K562 (cell line): Measurements from ENCODE around the gene CLDND2. TPM values are rescaled to one million over a fixed set of nuclear protein-coding genes. Genes with fewer than 3 reads are reported as not detected.

Experiments used
- ATAC-seq: fragments of 200-7000 bp; cut with Tn5 transposase; 3 replicates; pipeline ENCODE4 v1.9.1; 2020; ENCODE audit warnings: moderate library complexity
- BruUV-seq: library from RNA; stranded (reverse); fragments of 400-500 nt; replicated peaks from 2 replicates; lab custom pipeline; 2021; lab: Mats Ljungman, UMichigan
- CTCF ChIA-PET: fragments of 300-600 bp; formaldehyde crosslinking; extraction: SDS; loops from one replicate; lab custom pipeline; 2021; ENCODE audit warnings: low intra/inter-chr PET ratio; lab: Yijun Ruan, JAX
- POLR2A ChIA-PET: fragments of 300-600, 350-650 bp; sonication (Branson Sonifier 250); formaldehyde crosslinking; extraction: SDS; loops from one replicate; lab custom pipeline; 2021; ENCODE audit warnings: antibody characterized with exemption, inconsistent platforms; lab: Yijun Ruan, JAX
- DNase-seq, 4 experiments: peaks; one replicate each; pipeline versions ENCODE4 v3.0.0 to v3.0.0-alpha.2; 2011 to 2018; ENCODE audit warnings: low spot score in 3 of 4, mixed read lengths in 3 of 4; ENCODE audit errors: extremely low read depth in 1 of 4
- FAIRE-seq: peaks from 2 replicates; lab custom pipeline; 2011; peaks lifted over from hg19 to GRCh38; lab: Jason Lieb, UNC
- H2AFZ ChIP-seq: 2 replicates; pipeline ENCODE4 v1.6.0; 2011; ENCODE audit warnings: low read depth, low read length, control low read depth, inconsistent platforms
- H3K27ac ChIP-seq: fragments of 200-600 bp; 3 replicates; pipeline ENCODE4 v1.8.0; 2011; ENCODE audit warnings: low read depth, mild to moderate bottlenecking, control low read depth, inconsistent platforms, low read length, moderate library complexity, mixed read lengths; ENCODE audit errors: extremely low read depth
- H3K27me3 ChIP-seq, 2 experiments: fragments of 300-600 bp in 1 of 2; 2 replicates in 1 of 2; 3 replicates in 1 of 2; pipeline versions ENCODE4 v1.6.0 to v1.8.0; 2011; ENCODE audit warnings: inconsistent platforms in 2 of 2, low read length in 2 of 2, mild to moderate bottlenecking in 1 of 2, mixed read lengths in 1 of 2, moderate library complexity in 1 of 2; ENCODE audit not compliant: control insufficient read depth in 2 of 2, insufficient read depth in 2 of 2
- H3K36me3 ChIP-seq: fragments of 300-600 bp; 3 replicates; pipeline ENCODE4 v1.8.0; 2011; ENCODE audit warnings: mild to moderate bottlenecking, low read length, inconsistent platforms; ENCODE audit not compliant: control insufficient read depth, insufficient read depth
- H3K4me1 ChIP-seq, 2 experiments: fragments of 200-600 bp in 1 of 2; replicated peaks in 1 of 2; 2 replicates in 1 of 2; 3 replicates in 1 of 2; pipeline versions ENCODE4 v1.5.1 to v1.8.0; 2011; ENCODE audit warnings: inconsistent platforms in 2 of 2, low read length in 2 of 2, mild to moderate bottlenecking in 1 of 2, mixed read lengths in 1 of 2, moderate library complexity in 1 of 2; ENCODE audit not compliant: control insufficient read depth in 2 of 2, insufficient read depth in 2 of 2
- H3K4me2 ChIP-seq: 2 replicates; pipeline ENCODE4 v1.6.1; 2011; ENCODE audit warnings: low read length, control low read depth, inconsistent platforms, mixed read lengths; ENCODE audit not compliant: insufficient read depth
- H3K4me3 ChIP-seq: fragments of 200-600 bp; sonication (generic), shearing (Covaris generic); 2 replicates; pipeline ENCODE4 v1.5.1; 2016; ENCODE audit warnings: control low read depth, inconsistent platforms
- H3K79me2 ChIP-seq: fragments of 200-600 bp; 3 replicates; pipeline ENCODE4 v1.8.0; 2011; ENCODE audit warnings: low read length, inconsistent platforms; ENCODE audit not compliant: control insufficient read depth, insufficient read depth
- H3K9ac ChIP-seq, 2 experiments: 2 replicates each; pipeline versions ENCODE4 v1.6.0 to v1.6.1; 2011; ENCODE audit warnings: low read depth in 2 of 2, low read length in 2 of 2, control low read depth in 1 of 2, inconsistent platforms in 1 of 2, mild to moderate bottlenecking in 1 of 2, mixed read lengths in 1 of 2; ENCODE audit not compliant: insufficient read depth in 1 of 2
- H3K9me1 ChIP-seq: one replicate; pipeline ENCODE4 v1.6.0; 2011; ENCODE audit warnings: inconsistent platforms, mild to moderate bottlenecking, low read length, moderate library complexity; ENCODE audit not compliant: control insufficient read depth, insufficient read depth
- H3K9me3 ChIP-seq: replicated peaks from 2 replicates; pipeline ENCODE4 v1.5.1; 2011; ENCODE audit warnings: low read depth, low read length, inconsistent platforms; ENCODE audit not compliant: control insufficient read depth, insufficient read depth
- H4K20me1 ChIP-seq: replicated peaks from 2 replicates; pipeline ENCODE4 v1.6.1; 2011; ENCODE audit warnings: low read length, inconsistent platforms, mixed read lengths; ENCODE audit not compliant: control insufficient read depth, insufficient read depth
- CC2D1A ChIP-seq: fragments of 450-650 bp; IDR thresholded peaks from 2 replicates; pipeline ENCODE4 v1.6.1; 2017; ENCODE audit warnings: mild to moderate bottlenecking
- CXXC5 ChIP-seq: fragments of 250-450 bp; sonication (Bioruptor Pico); IDR thresholded peaks from 2 replicates; pipeline ENCODE4 v1.8.0; 2022; ENCODE audit warnings: inconsistent platforms, mild to moderate bottlenecking, moderate library complexity
- FIP1L1 ChIP-seq: fragments of 200-400 bp; formaldehyde crosslinking; IDR thresholded peaks from 2 replicates; pipeline ENCODE4 v1.6.1; 2018; ENCODE audit warnings: mild to moderate bottlenecking, low read depth, low read length; ENCODE audit not compliant: poor library complexity, severe bottlenecking
- HMGN3 ChIP-seq: IDR thresholded peaks from 2 replicates; pipeline ENCODE4 v1.6.1; 2011; ENCODE audit warnings: borderline replicate concordance, low read depth, mild to moderate bottlenecking, mixed read lengths, low read length; ENCODE audit not compliant: insufficient read length; ENCODE audit errors: extremely low read depth
- MAFF ChIP-seq: IDR thresholded peaks from 2 replicates; pipeline ENCODE4 v1.6.1; 2012; ENCODE audit warnings: low read length, improper control_type of control experiment
- NR2F6 ChIP-seq: fragments of 450-650 bp; formaldehyde crosslinking; IDR thresholded peaks from 2 replicates; pipeline ENCODE4 v1.4.0; 2020; ENCODE audit warnings: mild to moderate bottlenecking
- ZFX ChIP-seq: sonication (generic); formaldehyde crosslinking; IDR thresholded peaks from 2 replicates; pipeline ENCODE4 v1.8.0; 2022; ENCODE audit warnings: mild to moderate bottlenecking, missing genetic modification reagents, moderate library complexity
- ZKSCAN1 ChIP-seq: fragments of 150-350 bp; IDR thresholded peaks from 2 replicates; pipeline ENCODE4 v1.6.1; 2016; ENCODE audit warnings: low read depth, low read length
- ZZZ3 ChIP-seq: fragments of 450-650 bp; IDR thresholded peaks from 2 replicates; pipeline ENCODE4 v1.6.1; 2016; ENCODE audit warnings: antibody characterized with exemption, mild to moderate bottlenecking, moderate library complexity
- WGBS: fragments of 100-300 bp; shearing (Covaris generic); methylation state at CpG from one replicate; pipeline ENCODE4 v1.1.6; 2016; ENCODE audit warnings: low coverage, mixed read lengths; ENCODE audit not compliant: insufficient coverage; ENCODE audit errors: missing lambda C conversion rate; 5-methylcytosine and 5-hydroxymethylcytosine counted together
- in situ Hi-C: fragments of 300-500 bp; cut with MboI; formaldehyde crosslinking; loops from 4 replicates; pipeline ENCODE4 v1.15.0; 2018; ENCODE audit warnings: inconsistent platforms, mixed read lengths
- intact Hi-C: fragments of 100-400 bp; cut with micrococcal nuclease; formaldehyde crosslinking; loops from 2 replicates; pipeline ENCODE4 v1.14.2; 2022
- polyA plus RNA-seq, 8 experiments: library from polyadenylated mRNA; depleted of rRNA in 4 of 8; stranded (reverse) in 5 of 8; unstranded in 3 of 8; fragments of >200 nt; fragmentation: Nextera tagmentation in 2 of 8; fragmentation: Illumina TruSeq in 1 of 8; extraction: Ambion mirVana in 2 of 8; extraction: Trizol in 1 of 8; gene quantifications; 2 replicates each; pipeline versions ENCODE4 v1.2.1 to v1.2.3, GENCODE V29; 2011 to 2014; ENCODE audit warnings: inconsistent platforms in 1 of 8, missing spikeins in 1 of 8
- total RNA-seq, 7 experiments: library from RNA; depleted of rRNA in 6 of 7; stranded (reverse); fragments of >200 nt in 6 of 7; fragmentation: Illumina TruSeq in 2 of 7; extraction: Trizol in 2 of 7; gene quantifications; 2 replicates each; pipeline versions ENCODE4 v1.2.1 to v1.2.3, GENCODE V29; 2011 to 2021; ENCODE audit warnings: low replicate concordance in 1 of 7
- TF ChIP-seq, protein P1 (sequence below): conservative IDR thresholded peaks from 2 replicates; pipeline ENCODE4 v1.6.1; 2011; ENCODE audit warnings: low read depth, mild to moderate bottlenecking, low read length; ENCODE audit not compliant: control insufficient read depth

CLDND2 gene
- total and polyA plus RNA-seq, 9 of the 15 experiments (the other 6 are each of a cell fraction or from before 2014, with no cell fraction given), result 0.45 to 4.0 (median 1.2) TPM; not detected in 3

GRCh38 chr19:51371186-51371690 is 2.4 kb upstream of the CLDND2 start:
- H2AFZ ChIP-seq, result no peak overlapping the region
- intact Hi-C loops (no loop called here), in situ Hi-C loops (no loop called here)
- no peak overlapping the region for H3K4me2 ChIP-seq
- no peak overlapping the region for H3K27ac ChIP-seq
- FAIRE-seq (no peak), DNase-seq (no peak), ATAC-seq (no peak)
- CTCF ChIA-PET, result no interaction called here
- peaks cover 19 to 38% of the 10 kb centered on the region in 2 experiments for H3K4me1 ChIP-seq
- H3K9me3 ChIP-seq, result no peaks in the 10 kb centered on the region
- BruUV-seq, result no TSS peak
- H4K20me1 ChIP-seq, result no peaks in the 10 kb centered on the region
- POLR2A ChIA-PET, result no interaction called here
- H3K4me3 ChIP-seq, result no peak overlapping the region
- WGBS, result 57% methylated on average over 8 of the region's 8 CpGs
- no peaks in the 10 kb centered on the region for H3K9me1 ChIP-seq
- no peaks in the 10 kb centered on the region for H3K27me3 ChIP-seq
- peak overlapping the region in 1 of 2 experiments; percentile 72; a peak in 1 of 4 replicates for H3K9ac ChIP-seq
- no peaks in the 10 kb centered on the region for H3K36me3 ChIP-seq
- TF ChIP-seq ZFX (CRISPR knock-in tag) (no peak), CC2D1A (no peak), FIP1L1 (no peak), ZKSCAN1 (no peak), HMGN3 (no peak), ZZZ3 (no peak), CXXC5 (no peak), NR2F6 (CRISPR knock-in tag) (no peak), MAFF (no peak)
- TF ChIP-seq, protein P1, sequence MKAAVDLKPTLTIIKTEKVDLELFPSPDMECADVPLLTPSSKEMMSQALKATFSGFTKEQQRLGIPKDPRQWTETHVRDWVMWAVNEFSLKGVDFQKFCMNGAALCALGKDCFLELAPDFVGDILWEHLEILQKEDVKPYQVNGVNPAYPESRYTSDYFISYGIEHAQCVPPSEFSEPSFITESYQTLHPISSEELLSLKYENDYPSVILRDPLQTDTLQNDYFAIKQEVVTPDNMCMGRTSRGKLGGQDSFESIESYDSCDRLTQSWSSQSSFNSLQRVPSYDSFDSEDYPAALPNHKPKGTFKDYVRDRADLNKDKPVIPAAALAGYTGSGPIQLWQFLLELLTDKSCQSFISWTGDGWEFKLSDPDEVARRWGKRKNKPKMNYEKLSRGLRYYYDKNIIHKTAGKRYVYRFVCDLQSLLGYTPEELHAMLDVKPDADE, result no peak
- H3K79me2 ChIP-seq, result peaks cover 22% of the 10 kb centered on the region
